HepG2 (cell line): ENCODE results near the gene CTRL. TPM values are rescaled to one million over a fixed set of nuclear protein-coding genes. Genes with fewer than 3 reads are reported as not detected.

Experiments
- ATAC-seq: fragments of 200-7000 bp; cut with Tn5 transposase; 3 replicates; pipeline ENCODE4 v1.9.1; 2020; ENCODE audit warnings: mild to moderate bottlenecking, moderate library complexity
- BruUV-seq: library from RNA; stranded (reverse); fragments of 400-500 nt; replicated peaks from 2 replicates; lab custom pipeline; 2021; lab: Mats Ljungman, UMichigan
- CTCF ChIA-PET: fragments of 300-600 bp; formaldehyde crosslinking; extraction: SDS; loops from one replicate; lab custom pipeline; 2021; ENCODE audit warnings: low total read pairs, inconsistent platforms, low intra/inter-chr PET ratio; lab: Yijun Ruan, JAX
- POLR2A ChIA-PET: fragments of 350-600 bp; sonication (Branson Sonifier 250); formaldehyde crosslinking; loops from one replicate; lab custom pipeline; 2020; ENCODE audit warnings: antibody characterized with exemption, inconsistent platforms; lab: Yijun Ruan, JAX
- DNase-seq: peaks from one replicate; pipeline ENCODE4 v3.0.0-alpha.2; 2015; ENCODE audit warnings: low spot score
- FAIRE-seq: peaks from 3 replicates; lab custom pipeline; 2011; peaks lifted over from hg19 to GRCh38; lab: Jason Lieb, UNC
- H2AFZ ChIP-seq: one replicate; pipeline ENCODE4 v1.6.1; 2011; ENCODE audit warnings: low read length, inconsistent platforms
- H3K27ac ChIP-seq: fragments of 300-600 bp; 3 replicates; pipeline ENCODE4 v1.8.0; 2011; ENCODE audit warnings: mixed run types, mild to moderate bottlenecking, mixed read lengths, low read length, inconsistent platforms; ENCODE audit not compliant: insufficient read depth; ENCODE audit errors: extremely low read length
- H3K27me3 ChIP-seq, 2 experiments: fragments of 200-600 bp in 1 of 2; 2 replicates in 1 of 2; 3 replicates in 1 of 2; pipeline versions ENCODE4 v1.6.0 to v1.8.0; 2011; ENCODE audit warnings: low read length in 2 of 2, mild to moderate bottlenecking in 2 of 2, moderate library complexity in 2 of 2, inconsistent platforms in 1 of 2; ENCODE audit not compliant: insufficient read depth in 2 of 2, control insufficient read depth in 1 of 2
- H3K36me3 ChIP-seq, 2 experiments: fragments of 200-600 bp in 1 of 2; replicated peaks in 1 of 2; 2 replicates in 1 of 2; 3 replicates in 1 of 2; pipeline versions ENCODE4 v1.5.1 to v1.8.0; 2011; ENCODE audit warnings: low read length in 2 of 2, inconsistent platforms in 1 of 2; ENCODE audit not compliant: insufficient read depth in 2 of 2, control insufficient read depth in 1 of 2
- H3K4me1 ChIP-seq: 2 replicates; pipeline ENCODE4 v1.5.1; 2012; ENCODE audit warnings: low read length, inconsistent platforms; ENCODE audit not compliant: insufficient read depth
- H3K4me2 ChIP-seq: 2 replicates; pipeline ENCODE4 v1.6.0; 2011; ENCODE audit warnings: low read depth, low read length, inconsistent platforms
- H3K4me3 ChIP-seq, 3 experiments: fragments of 200-600 bp in 1 of 3; sonication (generic), shearing (Covaris generic) in 1 of 3; replicated peaks in 1 of 3; 2 replicates each; pipeline ENCODE4 v1.5.1; 2011 to 2016; ENCODE audit warnings: low read length in 3 of 3, inconsistent platforms in 2 of 3, low read depth in 2 of 3, mild to moderate bottlenecking in 2 of 3, control low read depth in 1 of 3, mixed read lengths in 1 of 3; ENCODE audit not compliant: insufficient read depth in 1 of 3
- H3K79me2 ChIP-seq: one replicate; pipeline ENCODE4 v1.6.1; 2011; ENCODE audit warnings: low read length, inconsistent platforms; ENCODE audit not compliant: insufficient read depth
- H3K9ac ChIP-seq: 2 replicates; pipeline ENCODE4 v1.6.0; 2011; ENCODE audit warnings: mild to moderate bottlenecking, low read depth, low read length, inconsistent platforms; ENCODE audit not compliant: insufficient read depth
- H3K9me3 ChIP-seq: 2 replicates; pipeline ENCODE4 v1.5.1; 2012; ENCODE audit warnings: mild to moderate bottlenecking, low read length
- H4K20me1 ChIP-seq: 2 replicates; pipeline ENCODE4 v1.6.0; 2011; ENCODE audit warnings: inconsistent platforms, mild to moderate bottlenecking, low read length, moderate library complexity; ENCODE audit not compliant: insufficient read depth
- ATAD3A ChIP-seq: sonication (generic); formaldehyde crosslinking; IDR thresholded peaks from 2 replicates; pipeline ENCODE4 v1.4.0; 2020; ENCODE audit warnings: missing genetic modification reagents
- DNMT1 ChIP-seq: sonication (generic); formaldehyde crosslinking; IDR thresholded peaks from 2 replicates; pipeline ENCODE4 v1.5.1; 2020; ENCODE audit warnings: mild to moderate bottlenecking, missing genetic modification reagents
- FOXO1 ChIP-seq: sonication (generic); formaldehyde crosslinking; IDR thresholded peaks from 2 replicates; pipeline ENCODE4 v1.4.0; 2020; ENCODE audit warnings: missing genetic modification reagents
- GABPB1 ChIP-seq: IDR thresholded peaks from 2 replicates; pipeline ENCODE4 v1.6.1; 2016; ENCODE audit warnings: mild to moderate bottlenecking, missing genetic modification reagents, moderate library complexity, missing compliant biosample characterization
- GMEB2 ChIP-seq: IDR thresholded peaks from 2 replicates; pipeline ENCODE4 v1.6.1; 2016; ENCODE audit warnings: missing biosample characterization, missing genetic modification reagents, low read depth
- KMT2A ChIP-seq: sonication (generic); formaldehyde crosslinking; IDR thresholded peaks from 2 replicates; pipeline ENCODE4 v1.4.0; 2020; ENCODE audit warnings: missing genetic modification reagents
- MYC ChIP-seq: sonication (generic); formaldehyde crosslinking; IDR thresholded peaks from 2 replicates; pipeline ENCODE4 v1.9.0; 2021; ENCODE audit warnings: missing genetic modification reagents, borderline replicate concordance
- PAF1 ChIP-seq: IDR thresholded peaks from 2 replicates; pipeline ENCODE4 v1.6.1; 2016; ENCODE audit warnings: missing genetic modification reagents, missing compliant biosample characterization
- RBFOX2 ChIP-seq: fragments of 200-400 bp; formaldehyde crosslinking; IDR thresholded peaks from 2 replicates; pipeline ENCODE4 v1.6.1; 2017; ENCODE audit warnings: low read depth, mild to moderate bottlenecking, low read length
- RCOR2 ChIP-seq: IDR thresholded peaks from 2 replicates; pipeline ENCODE4 v1.6.1; 2016; ENCODE audit warnings: missing biosample characterization, missing genetic modification reagents
- ZFAT ChIP-seq: sonication (generic); formaldehyde crosslinking; conservative IDR thresholded peaks from 2 replicates; pipeline ENCODE4 v1.8.1; 2023; ENCODE audit warnings: missing genetic modification reagents, inconsistent platforms
- whole genome bisulfite sequencing: methylation state at CpG from one replicate; pipeline ENCODE4 v1.1.6; 2017; ENCODE audit warnings: low lambda C conversion rate; 5-methylcytosine and 5-hydroxymethylcytosine counted together
- in situ Hi-C: cut with HindIII; loops from 2 replicates; pipeline ENCODE4 v1.10.0; 2017; ENCODE audit warnings: low pct_unique_long_range_greater_than_20kb; ENCODE audit not compliant: extremely low pct_ligation_motif_present
- intact Hi-C: fragments of 100-400 bp; cut with micrococcal nuclease; formaldehyde crosslinking; loops from one replicate; pipeline ENCODE4 v1.10.0; 2022; ENCODE audit not compliant: unreplicated experiment
- polyA plus RNA-seq, 8 experiments: library from polyadenylated mRNA; depleted of rRNA in 3 of 8; stranded (reverse) in 7 of 8; unstranded in 1 of 8; fragments of >200 nt; fragmentation: Illumina TruSeq in 4 of 8; extraction: Trizol in 4 of 8; gene quantifications; 2 replicates each; pipeline versions ENCODE4 v1.2.1 to v1.2.3, GENCODE V29; 2011 to 2016; ENCODE audit warnings: low read depth in 4 of 8, missing spikeins in 1 of 8, mixed read lengths in 1 of 8; ENCODE audit not compliant: insufficient read depth in 1 of 8
- total RNA-seq, 5 experiments: library from RNA; depleted of rRNA; stranded (reverse); fragments of >200 nt; fragmentation: Illumina TruSeq; extraction: Trizol; gene quantifications; 2 replicates each; pipeline ENCODE4 v1.2.3, GENCODE V29; 2016; ENCODE audit warnings: low read depth in 1 of 5

The CTRL gene
- total and polyA plus RNA-seq, 2 of the 13 experiments (the other 11 are each of a cell fraction or from before 2014, with no cell fraction given), result 1.9 to 2.7 TPM

- TF ChIP-seq KMT2A (0 out of 2 replicates have a peak, but pooled peaks have one; percentile 15), ZFAT (CRISPR knock-in tag) (no peak), RCOR2 (CRISPR knock-in tag) (no peak), DNMT1 (CRISPR knock-in tag) (peak; percentile 72; the same call in 1 of the 2 replicates), RBFOX2 (peak; percentile 60; the same call in 1 of the 2 replicates), GABPB1 (CRISPR knock-in tag) (0 out of 2 replicates have a peak, but pooled peaks have one; percentile 18), GMEB2 (CRISPR knock-in tag) (no peak), MYC (0 out of 2 replicates have a peak, but pooled peaks have one; percentile 30), FOXO1 (peak; percentile 7; the same call in 1 of the 2 replicates), PAF1 (CRISPR knock-in tag) (peak; percentile 58; the same call in 1 of the 2 replicates), ATAD3A (CRISPR knock-in tag) (no peak)
- TF ChIP-seq, all 625 proteins: peak for 7
- Histone ChIP-seq H3K4me2 (no peak overlapping the region), H3K27ac (no peak overlapping the region), H3K4me1 (peaks cover 50% of the 10 kb centered on the region), H2AFZ (no peak overlapping the region), H3K27me3 (no peaks in the 10 kb centered on the region), H3K36me3 (peaks cover 53 to 76% of the 10 kb centered on the region in 2 experiments), H3K79me2 (no peaks in the 10 kb centered on the region), H3K9ac (no peak overlapping the region), H4K20me1 (peaks cover 13% of the 10 kb centered on the region; the same call in 1 of the 2 replicates), H3K9me3 (no peaks in the 10 kb centered on the region), H3K4me3 (no peak overlapping the region)
- ChIA-PET POLR2A (interaction anchor here (0.8 to 13.6 kb wide), 2 partner anchors 11 to 18 kb away, joined by 3 to 226 read pairs; partner anchors contain the start of gene SLC12A4), CTCF (no interaction called here)
- in situ Hi-C loops (no loop called here), intact Hi-C loops (no loop called here)
- DNase-seq (no peak), FAIRE-seq (no peak), ATAC-seq (no peak)
- 98% methylated on average over 20 of the region's 20 CpGs for WGBS
- BruUV-seq, result no TSS peak
Measured at GRCh38 chr16:67946128-67946569, 14.5 kb upstream of the CTRL start.
